Upper lobe of right lung (tissue), 1 donor: ENCODE results near the gene PLAAT2. TPM values are rescaled to one million over a fixed set of nuclear protein-coding genes. Genes with fewer than 3 reads are reported as not detected.

Experiments
- ATAC-seq: fragments of 200-7000 bp; cut with Tn5 transposase; one replicate; pipeline ENCODE4 v1.9.1; 2020; ENCODE audit warnings: mild to moderate bottlenecking, moderate library complexity
- DNase-seq: peaks from one replicate; pipeline ENCODE4 v3.0.0-alpha.2; 2020
- H3K27ac ChIP-seq: fragments of 200-600 bp; one replicate; pipeline ENCODE4 v1.8.0; 2022
- H3K27me3 ChIP-seq: fragments of 200-600 bp; one replicate; pipeline ENCODE4 v1.8.0; 2022; ENCODE audit warnings: mild to moderate bottlenecking
- H3K36me3 ChIP-seq: fragments of 200-600 bp; one replicate; pipeline ENCODE4 v1.8.0; 2022
- H3K4me1 ChIP-seq: fragments of 200-600 bp; one replicate; pipeline ENCODE4 v1.8.0; 2022
- H3K4me3 ChIP-seq: fragments of 200-600 bp; one replicate; pipeline ENCODE4 v1.8.0; 2022; ENCODE audit warnings: mild to moderate bottlenecking
- H3K9me3 ChIP-seq: fragments of 200-600 bp; one replicate; pipeline ENCODE4 v1.8.0; 2022
- intact Hi-C: fragments of 100-400 bp; cut with DNase I; formaldehyde crosslinking; loops from one replicate; pipeline ENCODE4 v1.11.0; 2022
- total RNA-seq: library from RNA; stranded (reverse); fragmentation: NEBNext Ultra II Directional; extraction: Animal tissue kit (Norgen Biotek cat#: 25700); gene quantifications from one replicate; pipeline ENCODE4 v1.2.1, GENCODE V29; 2021
- TF ChIP-seq, protein P1 (sequence below): fragments of 200-600 bp; IDR thresholded peaks from one replicate; pipeline ENCODE4 v1.8.0; 2022; ENCODE audit warnings: antibody characterized with exemption
- donor health status: DM: no; HTN: yes; CAD: no; lungs with severe emphysema.

Gene PLAAT2
- total RNA-seq, 1 donor from 2014 or later, result 4.2 TPM

DNA sequence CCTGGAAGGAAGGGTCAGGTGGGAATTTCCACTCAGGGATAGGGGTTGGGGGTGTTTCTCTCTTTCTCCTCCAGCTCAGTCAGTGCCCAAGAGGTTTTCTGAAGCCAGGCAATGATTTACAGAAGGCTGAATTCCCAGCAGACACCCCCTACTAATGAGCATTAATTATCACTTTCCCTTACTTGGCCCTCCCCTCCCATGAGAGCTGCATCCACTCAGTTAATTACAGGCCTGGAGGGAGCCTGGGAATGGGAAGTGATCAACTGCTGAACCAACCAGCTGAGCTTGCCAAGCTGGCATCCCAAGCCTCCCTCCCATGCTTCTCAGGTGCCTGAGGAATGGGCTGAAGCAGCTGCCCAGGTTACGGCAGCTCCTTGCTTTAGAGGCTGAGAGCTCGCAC lies 56.3 kb downstream of the PLAAT2 start:
- peaks cover 20% of the 10 kb centered on the region for H3K4me1 ChIP-seq
- H3K9me3 ChIP-seq, result no peaks in the 10 kb centered on the region
- no peaks in the 10 kb centered on the region for H3K27me3 ChIP-seq
- no peak overlapping the region for H3K4me3 ChIP-seq
- H3K27ac ChIP-seq, result no peak overlapping the region
- H3K36me3 ChIP-seq, result no peaks in the 10 kb centered on the region
- TF ChIP-seq, protein P1, sequence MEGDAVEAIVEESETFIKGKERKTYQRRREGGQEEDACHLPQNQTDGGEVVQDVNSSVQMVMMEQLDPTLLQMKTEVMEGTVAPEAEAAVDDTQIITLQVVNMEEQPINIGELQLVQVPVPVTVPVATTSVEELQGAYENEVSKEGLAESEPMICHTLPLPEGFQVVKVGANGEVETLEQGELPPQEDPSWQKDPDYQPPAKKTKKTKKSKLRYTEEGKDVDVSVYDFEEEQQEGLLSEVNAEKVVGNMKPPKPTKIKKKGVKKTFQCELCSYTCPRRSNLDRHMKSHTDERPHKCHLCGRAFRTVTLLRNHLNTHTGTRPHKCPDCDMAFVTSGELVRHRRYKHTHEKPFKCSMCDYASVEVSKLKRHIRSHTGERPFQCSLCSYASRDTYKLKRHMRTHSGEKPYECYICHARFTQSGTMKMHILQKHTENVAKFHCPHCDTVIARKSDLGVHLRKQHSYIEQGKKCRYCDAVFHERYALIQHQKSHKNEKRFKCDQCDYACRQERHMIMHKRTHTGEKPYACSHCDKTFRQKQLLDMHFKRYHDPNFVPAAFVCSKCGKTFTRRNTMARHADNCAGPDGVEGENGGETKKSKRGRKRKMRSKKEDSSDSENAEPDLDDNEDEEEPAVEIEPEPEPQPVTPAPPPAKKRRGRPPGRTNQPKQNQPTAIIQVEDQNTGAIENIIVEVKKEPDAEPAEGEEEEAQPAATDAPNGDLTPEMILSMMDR, result no peak
- ATAC-seq (no peak), DNase-seq (no peak)
- intact Hi-C loops, result no loop called here

DNA sequence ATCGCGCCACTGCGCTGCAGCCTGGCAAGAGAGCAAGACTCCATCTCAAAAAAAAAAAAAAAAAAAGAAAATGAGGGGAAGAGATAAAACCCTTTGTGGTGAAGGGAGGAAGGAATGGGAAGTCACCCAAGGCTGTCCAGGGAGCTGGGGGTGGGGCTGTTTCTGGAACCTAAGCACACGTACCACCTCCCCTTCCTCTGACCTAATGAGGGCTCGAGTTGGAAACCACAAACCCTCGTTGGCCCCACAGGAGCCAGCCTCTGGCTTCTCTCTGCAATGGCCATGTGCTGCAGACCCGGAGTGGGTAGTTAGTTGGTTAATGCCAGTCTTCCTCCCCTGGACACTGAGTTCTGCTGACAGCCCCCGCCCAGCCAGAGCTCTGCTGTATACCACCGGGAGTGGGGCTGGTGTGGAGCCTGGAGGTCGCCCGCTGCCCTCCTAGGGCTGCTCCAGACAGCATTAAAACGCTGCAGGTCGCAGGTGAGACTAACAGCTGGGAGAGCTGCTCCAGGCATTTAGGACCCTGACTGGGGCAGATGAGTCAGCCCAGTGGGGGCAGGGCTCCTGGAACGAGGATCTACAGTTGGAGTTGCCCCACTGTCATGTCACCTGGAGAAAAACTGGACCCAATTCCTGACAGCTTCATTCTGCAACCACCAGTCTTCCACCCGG lies 57.2 kb downstream of the PLAAT2 start, which contains the start of gene LGALS12:
Gene LGALS12 (plus strand): TSS at position 228 of the 672 bp plus-strand sequence. CDS start 375 bp downstream, at position 603.
- intact Hi-C loops, result no loop called here
- no peaks in the 10 kb centered on the region for H3K27me3 ChIP-seq
- TF ChIP-seq, protein P1, result no peak
- no peaks in the 10 kb centered on the region for H3K36me3 ChIP-seq
- no peaks in the 10 kb centered on the region for H3K9me3 ChIP-seq
- H3K27ac ChIP-seq, result no peak within 1 kb of the TSS
- peaks cover 20% of the 10 kb centered on the region for H3K4me1 ChIP-seq
- DNase-seq (no peak), ATAC-seq (peak; percentile 42)
- H3K4me3 ChIP-seq, result no peak within 1 kb of the TSS

DNA sequence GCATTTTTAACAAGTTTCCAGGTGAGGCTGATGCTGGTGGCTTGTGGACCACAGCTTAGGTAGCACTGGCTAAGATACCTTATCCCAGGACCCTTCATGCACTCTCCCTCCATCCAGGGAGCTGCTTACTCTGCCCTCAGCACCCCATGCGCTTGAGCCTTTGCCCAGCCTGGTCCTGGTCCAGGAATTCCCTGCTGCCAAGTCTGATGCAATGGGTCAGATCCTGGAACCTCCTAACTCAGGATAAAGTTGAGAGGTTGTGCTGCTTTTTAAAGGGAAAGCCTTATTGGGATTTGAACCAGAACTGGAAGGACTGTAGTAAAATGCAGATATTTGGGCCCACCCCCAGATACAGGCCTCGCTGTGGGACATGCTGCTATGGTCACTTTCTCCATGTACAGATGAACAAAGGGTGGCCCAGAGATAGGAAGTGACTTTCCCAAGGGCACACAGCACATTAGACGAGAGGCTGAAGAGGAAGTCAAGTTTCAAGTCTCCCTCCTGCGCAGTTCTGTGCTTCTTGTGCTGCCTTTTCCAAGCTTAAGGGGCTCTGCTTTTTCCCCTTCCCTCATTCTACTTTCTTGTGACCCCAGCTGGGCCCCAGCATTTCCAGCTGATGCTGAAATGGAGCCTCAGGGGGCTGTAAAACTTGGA lies 58.1 kb downstream of the PLAAT2 start:
- no peak overlapping the region for H3K4me3 ChIP-seq
- DNase-seq, result peak; percentile 70
- peaks cover 17% of the 10 kb centered on the region for H3K4me1 ChIP-seq
- intact Hi-C loops, result no loop called here
- ATAC-seq, result peak; percentile 39
- TF ChIP-seq, protein P1, result no peak
- no peak overlapping the region for H3K27ac ChIP-seq
- no peaks in the 10 kb centered on the region for H3K27me3 ChIP-seq
- no peaks in the 10 kb centered on the region for H3K36me3 ChIP-seq
- peaks cover under 1% of the 10 kb centered on the region for H3K9me3 ChIP-seq

DNA sequence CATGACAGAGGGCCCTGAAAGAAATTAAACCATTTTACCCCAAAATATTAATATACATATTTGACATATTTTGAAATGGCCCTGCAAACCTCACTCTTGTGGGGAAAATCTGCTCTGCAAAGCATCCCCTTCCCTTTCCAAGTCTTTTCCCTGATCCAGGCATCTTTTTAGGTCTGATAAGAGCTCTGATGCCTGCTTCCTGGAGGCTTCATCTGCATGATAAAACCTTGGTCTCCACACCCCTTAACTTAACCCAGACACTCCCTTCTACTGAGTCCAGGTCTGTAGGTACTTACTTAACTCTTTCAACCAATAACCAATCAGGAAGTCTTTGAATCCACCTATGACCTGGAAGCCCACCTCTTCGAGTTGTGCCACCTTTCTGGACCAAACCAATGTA lies 59.1 kb downstream of the PLAAT2 start:
- intact Hi-C loops, result no loop called here
- TF ChIP-seq, protein P1, result no peak

DNA sequence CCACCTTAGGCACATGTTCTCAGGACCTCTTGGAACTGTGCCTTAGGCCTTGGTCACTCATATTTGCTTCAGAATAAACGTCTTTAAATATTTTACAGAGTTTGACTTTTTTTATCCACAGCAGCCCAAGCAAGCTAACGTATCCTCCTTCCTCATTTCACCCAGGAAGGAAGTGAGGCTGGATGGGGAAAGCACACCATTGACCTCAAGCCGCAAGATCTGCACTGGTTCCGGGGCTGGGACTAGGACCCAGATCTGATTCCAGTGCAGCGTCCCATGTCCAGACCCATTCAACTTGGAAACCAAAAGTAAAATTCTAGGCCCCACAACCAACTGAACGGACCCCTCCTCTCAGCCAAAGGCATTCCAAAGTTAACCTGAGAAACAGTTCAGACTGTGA lies 59.7 kb downstream of the PLAAT2 start:
- peaks cover 8% of the 10 kb centered on the region for H3K9me3 ChIP-seq
- peaks cover 17% of the 10 kb centered on the region for H3K4me1 ChIP-seq
- H3K27me3 ChIP-seq, result no peaks in the 10 kb centered on the region
- TF ChIP-seq, protein P1, result no peak
- H3K36me3 ChIP-seq, result no peaks in the 10 kb centered on the region
- ATAC-seq, result peak; percentile 76
- no peak overlapping the region for H3K27ac ChIP-seq
- H3K4me3 ChIP-seq, result no peak overlapping the region
- DNase-seq, result no peak
- intact Hi-C loops, result no loop called here

More for the DNA sequence above, 59.1 kb downstream of the PLAAT2 start:
- Histone ChIP-seq H3K27ac (no peak overlapping the region), H3K27me3 (no peaks in the 10 kb centered on the region), H3K9me3 (peaks cover 8% of the 10 kb centered on the region), H3K4me3 (no peak overlapping the region), H3K36me3 (no peaks in the 10 kb centered on the region), H3K4me1 (peaks cover 17% of the 10 kb centered on the region)
- DNase-seq (no peak), ATAC-seq (no peak)

Other genes starting within 250 kb of the PLAAT2 start
- gene SLC22A9, start 193.6 kb downstream of the PLAAT2 start, total RNA-seq, result not detected
- 3.6 TPM for gene PLAAT5, start 72.2 kb downstream of the PLAAT2 start, total RNA-seq
- gene LGALS12, start 57.3 kb downstream of the PLAAT2 start, total RNA-seq, result 0.49 TPM
- 185 TPM for gene PLAAT4, start 26.6 kb downstream of the PLAAT2 start, total RNA-seq
- 70.3 TPM for gene PLAAT3, start 51.1 kb upstream of the PLAAT2 start, total RNA-seq
- 78.6 TPM for gene ATL3, start 108.0 kb upstream of the PLAAT2 start, total RNA-seq
- 116 TPM for gene RTN3, start 118.1 kb upstream of the PLAAT2 start, total RNA-seq
- 9.5 TPM for gene ZFTA, start 205.4 kb upstream of the PLAAT2 start, total RNA-seq